Measurements from ENCODE around the gene DYNLT2. TPM values are rescaled to one million over a fixed set of nuclear protein-coding genes. Genes with fewer than 3 reads are reported as not detected.

DYNLT2 gene
- total RNA-seq, 1 experiment from 2014 or later: 1.8 TPM

GRCh38 chr6:169800668-169801395, 49.5 kb upstream of the DYNLT2 start:
- H3K27ac ChIP-seq (ENCODE audit: insufficient read length, low read depth, low read length): no peak overlapping the region
- H3K4me1 Mint-ChIP-seq: peaks cover 19 to 22% of the 10 kb centered on the region in 2 experiments
- no peak overlapping the region for H2BK5ac ChIP-seq (ENCODE audit: insufficient read length, low read length)
- no peak for TF ChIP-seq CTCF (conservative IDR thresholded peaks at IDR 0.05)
- whole genome bisulfite sequencing (ENCODE audit: extremely low coverage, insufficient read length, low lambda C conversion rate): no CpG with 5 or more reads among the region's 13 CpGs
- no peaks in the 10 kb centered on the region for H4K20me1 ChIP-seq (ENCODE audit: control insufficient read depth, insufficient read depth, insufficient read length)
- H2BK20ac ChIP-seq (ENCODE audit: low read depth, low read length, poor library complexity, severe bottlenecking): no peak overlapping the region
- no peak overlapping the region for H3K56ac ChIP-seq (ENCODE audit: insufficient read length, low read depth, low read length)
- 0 out of 2 replicates have a peak, but pooled peaks cover 2% of the 10 kb centered on the region for H3K27me3 ChIP-seq (ENCODE audit: insufficient read depth, low read length)
- H3K9me3 Mint-ChIP-seq: no peaks in the 10 kb centered on the region; a peak in 2 of 5 replicates
- peak; percentile 32 for DNase-seq
- H3K23me2 ChIP-seq (ENCODE audit: insufficient read length, low read depth, low read length, poor library complexity, severe bottlenecking): no peaks in the 10 kb centered on the region
- H2AFZ ChIP-seq (ENCODE audit: low read length): no peak overlapping the region
- H3K4me3 Mint-ChIP-seq: no peak overlapping the region
- no peak overlapping the region for H3K23ac ChIP-seq (ENCODE audit: insufficient read length, low read depth, low read length)
- H3K9me3 ChIP-seq (ENCODE audit: control insufficient read depth, low read depth, low read length): no peaks in the 10 kb centered on the region
- no peak overlapping the region for H4K91ac ChIP-seq (ENCODE audit: insufficient read length, low read depth, low read length)
- no peak overlapping the region for H2BK12ac ChIP-seq (ENCODE audit: insufficient read length, low read depth, low read length)
- H3T11ph ChIP-seq (ENCODE audit: low read length): no peak overlapping the region
- peaks cover 27% of the 10 kb centered on the region for H3K27me3 Mint-ChIP-seq (ENCODE audit: low read depth)
- no peaks in the 10 kb centered on the region for H3K4me1 ChIP-seq (ENCODE audit: insufficient read depth, low read length)
- H3K36me3 Mint-ChIP-seq (ENCODE audit: insufficient read depth in 1 of 3, low read depth in 3 of 3): no peaks in the 10 kb centered on the region
- H2BK15ac ChIP-seq (ENCODE audit: low read depth, low read length): no peak overlapping the region
- H3K79me1 ChIP-seq (ENCODE audit: insufficient read depth, low read depth, low read length, poor library complexity, severe bottlenecking): no peaks in the 10 kb centered on the region
- H3K27ac Mint-ChIP-seq: no peak overlapping the region; a peak in 1 of 7 replicates
- no peak overlapping the region for H2AK5ac ChIP-seq (ENCODE audit: insufficient read length, low read length)
- H3K4me2 ChIP-seq (ENCODE audit: insufficient read depth, insufficient read length, low read length): no peak overlapping the region
- no peak overlapping the region for H3K4ac ChIP-seq (ENCODE audit: low read depth, low read length)
- H3K79me2 ChIP-seq (ENCODE audit: insufficient read depth, low read length): no peaks in the 10 kb centered on the region
- no peak overlapping the region; the same call in 1 of the 2 replicates for H3K14ac ChIP-seq (ENCODE audit: insufficient read depth, low read length)
- no peak overlapping the region for H4K8ac ChIP-seq (replicated peaks; ENCODE audit: insufficient read length, low read depth, low read length)
- no peak overlapping the region for H4K5ac ChIP-seq (ENCODE audit: insufficient read length, low read depth, low read length)
- no peak overlapping the region for H3K9ac ChIP-seq (ENCODE audit: extremely low read depth, insufficient read length, low read length)
- H2BK120ac ChIP-seq (ENCODE audit: low read depth, low read length, poor library complexity, severe bottlenecking): no peak overlapping the region
- H3K18ac ChIP-seq (ENCODE audit: insufficient read length, low read depth, low read length): no peak overlapping the region
